Lung (tissue), 13 donors: Measurements from ENCODE around the gene LAMB4. TPM values are rescaled to one million over a fixed set of nuclear protein-coding genes. Genes with fewer than 3 reads are reported as not detected.

Source experiments
- ATAC-seq: fragments of 200-7000 bp; cut with Tn5 transposase; one replicate; pipeline ENCODE4 v1.9.1; 2020; ENCODE audit warnings: moderate number of reproducible peaks; ENCODE audit not compliant: insufficient read depth, low FRiP score
- DNase-seq, 3 donors: peaks; one replicate each; pipeline ENCODE4 v3.0.0-alpha.2; 2013 to 2017
- H3K27ac ChIP-seq, 2 donors: one replicate each; pipeline ENCODE4 v1.5.1; 2013; ENCODE audit warnings: mild to moderate bottlenecking in 2 of 2, moderate library complexity in 2 of 2, control low read depth in 1 of 2, inconsistent platforms in 1 of 2, low read depth in 1 of 2, low read length in 1 of 2
- H3K27me3 ChIP-seq, 3 donors: one replicate each; pipeline ENCODE4 v1.5.1; 2013; ENCODE audit warnings: low read length in 2 of 3; ENCODE audit not compliant: control insufficient read depth in 3 of 3, insufficient read depth in 3 of 3
- H3K36me3 ChIP-seq, 4 donors: one replicate each; pipeline ENCODE4 v1.5.1; 2013; ENCODE audit warnings: low read length in 4 of 4, mild to moderate bottlenecking in 1 of 4, moderate library complexity in 1 of 4; ENCODE audit not compliant: control insufficient read depth in 4 of 4, insufficient read depth in 4 of 4
- H3K4me1 ChIP-seq, 5 donors: one replicate each; pipeline ENCODE4 v1.5.1; 2013; ENCODE audit warnings: low read length in 5 of 5, mild to moderate bottlenecking in 2 of 5, moderate library complexity in 1 of 5; ENCODE audit not compliant: control insufficient read depth in 5 of 5, insufficient read depth in 5 of 5
- H3K4me3 ChIP-seq: one replicate; pipeline ENCODE4 v1.5.1; 2013; ENCODE audit warnings: mild to moderate bottlenecking, control low read depth, moderate library complexity
- H3K9ac ChIP-seq, 2 donors: one replicate each; pipeline ENCODE4 v1.5.1; 2013; ENCODE audit warnings: low read length in 2 of 2, control low read depth in 1 of 2; ENCODE audit not compliant: insufficient read depth in 1 of 2
- H3K9me3 ChIP-seq, 4 donors: one replicate each; pipeline ENCODE4 v1.5.1; 2013; ENCODE audit warnings: low read length in 3 of 4, mild to moderate bottlenecking in 1 of 4, moderate library complexity in 1 of 4; ENCODE audit not compliant: control insufficient read depth in 4 of 4, insufficient read depth in 3 of 4
- CTCF ChIP-seq: IDR thresholded peaks from 2 replicates; pipeline ENCODE4 v1.5.1; 2012; ENCODE audit warnings: mild to moderate bottlenecking; ENCODE audit errors: control extremely low read depth, extremely low read depth
- WGBS, 2 donors: extraction: QIAGEN DNeasy Blood & Tissue Kit; methylation state at CpG; one replicate each; pipeline ENCODE4 v1.1.7; 2013; 5-methylcytosine and 5-hydroxymethylcytosine counted together
- polyA plus RNA-seq, 2 donors: library from polyadenylated mRNA; stranded (reverse); fragments of 200-250 nt; gene quantifications; one replicate each; pipeline ENCODE4 v1.2.1, GENCODE V29; 2013
- small RNA-seq: library from RNA; depleted of rRNA; stranded (forward); fragments of <200 nt; gene quantifications from one replicate; pipeline ENCODE3, GENCODE V24; 2014; ENCODE audit warnings: low replicate concordance
- total RNA-seq, 2 donors: library from RNA; depleted of rRNA in 1 of 2; stranded (reverse); fragments of >200 nt in 1 of 2; gene quantifications; one replicate each; pipeline ENCODE4 v1.2.1, GENCODE V29; 2014 to 2021
- donor health status: control.
- donor health status: control.
- donor health status: Bipolar disorder and iron deficiency.
- donor health status: healthy.
- donor health status: DM: yes; HTN: yes; CAD: no.

LAMB4 gene
- total and polyA plus RNA-seq, 4 donors = 0.06 to 0.63 (median 0.28) TPM

- Histone ChIP-seq H3K9ac (no peak overlapping the region), H3K27ac (no peak overlapping the region), H3K36me3 (peaks cover 2 to 55% (median 27%) of the 10 kb centered on the region in 4 donors), H3K27me3 (no peaks in the 10 kb centered on the region), H3K4me3 (no peak overlapping the region), H3K4me1 (peaks cover 0 to 23% (median 11%) of the 10 kb centered on the region in 5 donors), H3K9me3 (no peaks in the 10 kb centered on the region)
- 90 to 92% methylated on average over 13 of the region's 13 CpGs for WGBS, 2 donors
- DNase-seq (no peak), ATAC-seq (no peak)
- no peak for TF ChIP-seq CTCF
Measured at GRCh38 chr7:107975394-107976013, 154.7 kb downstream of the LAMB4 start.

- Histone ChIP-seq H3K36me3 (peaks cover 2 to 49% (median 24%) of the 10 kb centered on the region in 4 donors), H3K27ac (peak overlapping the region in 1 of 2 donors; percentile 14), H3K9me3 (no peaks in the 10 kb centered on the region), H3K4me3 (no peak overlapping the region), H3K9ac (no peak overlapping the region), H3K27me3 (no peaks in the 10 kb centered on the region), H3K4me1 (peaks cover 0 to 23% (median 15%) of the 10 kb centered on the region in 5 donors)
- ATAC-seq = no peak
- TF ChIP-seq CTCF = no peak
- no peak for DNase-seq
Measured at GRCh38 chr7:107973861-107974260, 156.3 kb downstream of the LAMB4 start.

Small RNA genes within 50 kb of the gene (small RNA-seq; reads per million reads assigned to genes)
- gene RF00012 = not detected

Other genes with a start within 250 kb of the LAMB4 start
- 10 to 100 TPM; 66.9 to 93.5 TPM for gene DLD, start 239.2 kb downstream of the LAMB4 start, total RNA-seq
- gene DLD, start 239.2 kb downstream of the LAMB4 start, polyA plus RNA-seq = 100 to 1,000 TPM in 1 of 2 donors, 10 to 100 TPM in 1; 19.3 to 101 TPM
- gene LAMB1, start 127.2 kb downstream of the LAMB4 start, total RNA-seq = 100 to 1,000 TPM; 244 to 285 TPM
- 100 to 1,000 TPM in 1 of 2 donors, 10 to 100 TPM in 1; 95.9 to 103 TPM for gene LAMB1, start 127.2 kb downstream of the LAMB4 start, polyA plus RNA-seq